Calu3 (cell line): ENCODE data around the gene ZNF716. TPM values are rescaled to one million over a fixed set of nuclear protein-coding genes. Genes with fewer than 3 reads are reported as not detected.

Source experiments
- BruUV-seq: library from RNA; stranded (reverse); fragments of 400-500 nt; replicated peaks from 2 replicates; lab custom pipeline; 2021; lab: Mats Ljungman, UMichigan
- CTCF ChIA-PET: fragments of 300-600 bp; sonication (Branson Sonifier 250); formaldehyde crosslinking; loops from one replicate; lab custom pipeline; 2022; ENCODE audit warnings: antibody characterized with exemption; lab: Charles Lee
- DNase-seq: peaks from one replicate; pipeline ENCODE4 v3.0.0; 2022
- H3K27ac Mint-ChIP-seq: one replicate; pipeline ENCODE4 v1.8.0; 2022; ENCODE audit warnings: mixed read lengths; ENCODE audit not compliant: unreplicated experiment
- H3K27me3 Mint-ChIP-seq: one replicate; pipeline ENCODE4 v1.8.0; 2022; ENCODE audit warnings: mixed read lengths; ENCODE audit not compliant: unreplicated experiment
- H3K36me3 Mint-ChIP-seq: one replicate; pipeline ENCODE4 v1.8.0; 2022; ENCODE audit warnings: mild to moderate bottlenecking, moderate library complexity, mixed read lengths; ENCODE audit not compliant: insufficient read depth, unreplicated experiment
- H3K4me1 Mint-ChIP-seq: one replicate; pipeline ENCODE4 v1.8.0; 2022; ENCODE audit warnings: mild to moderate bottlenecking, low read depth, mixed read lengths; ENCODE audit not compliant: unreplicated experiment
- H3K4me3 Mint-ChIP-seq: one replicate; pipeline ENCODE4 v1.8.0; 2022; ENCODE audit warnings: mild to moderate bottlenecking, low read depth, moderate library complexity, mixed read lengths; ENCODE audit not compliant: unreplicated experiment
- H3K9me3 Mint-ChIP-seq: one replicate; pipeline ENCODE4 v1.8.0; 2022; ENCODE audit warnings: low read depth, mixed read lengths; ENCODE audit not compliant: unreplicated experiment
- CTCF ChIP-seq: fragments of 200-600 bp; IDR thresholded peaks from one replicate; pipeline ENCODE4 v1.8.0; 2022; ENCODE audit warnings: antibody characterized with exemption; ENCODE audit not compliant: unreplicated experiment
- intact Hi-C: fragments of 100-400 bp; cut with micrococcal nuclease; formaldehyde crosslinking; loops from one replicate; pipeline ENCODE4 v1.10.0; 2022; ENCODE audit not compliant: unreplicated experiment
- total RNA-seq: library from RNA; stranded (reverse); gene quantifications from 2 replicates; pipeline ENCODE4 v1.2.3, GENCODE V29; 2022

The ZNF716 gene
- total RNA-seq, 1 experiment from 2014 or later = not detected

- Mint-ChIP-seq H3K4me1 (no peaks in the 10 kb centered on the region), H3K4me3 (no peak overlapping the region), H3K36me3 (no peaks in the 10 kb centered on the region), H3K27ac (no peak overlapping the region), H3K9me3 (peaks cover 15% of the 10 kb centered on the region), H3K27me3 (no peaks in the 10 kb centered on the region)
- no peak for TF ChIP-seq CTCF
- intact Hi-C loops = no loop called here
- no TSS peak for BruUV-seq
- CTCF ChIA-PET = no interaction called here
- no peak for DNase-seq
Measured at GRCh38 chr7:57412618-57413017, 37.4 kb upstream of the ZNF716 start.

- no peak for TF ChIP-seq CTCF
- Mint-ChIP-seq H3K27me3 (no peaks in the 10 kb centered on the region), H3K36me3 (no peaks in the 10 kb centered on the region), H3K27ac (no peak overlapping the region), H3K4me3 (no peak overlapping the region), H3K9me3 (peaks cover 16% of the 10 kb centered on the region), H3K4me1 (no peaks in the 10 kb centered on the region)
- DNase-seq = no peak
- no TSS peak for BruUV-seq
- intact Hi-C loops = no loop called here
- CTCF ChIA-PET = no interaction called here
Measured at GRCh38 chr7:57413529-57414398, 36.2 kb upstream of the ZNF716 start.

GRCh38 chr7:57414415-57414814, 35.6 kb upstream of the ZNF716 start:
- no peaks in the 10 kb centered on the region for H3K4me1 Mint-ChIP-seq
- no peak overlapping the region for H3K4me3 Mint-ChIP-seq
- CTCF ChIA-PET = no interaction called here
- TF ChIP-seq CTCF = no peak
- no peak for DNase-seq
- no peaks in the 10 kb centered on the region for H3K36me3 Mint-ChIP-seq
- H3K9me3 Mint-ChIP-seq = peaks cover 13% of the 10 kb centered on the region
- H3K27me3 Mint-ChIP-seq = no peaks in the 10 kb centered on the region
- H3K27ac Mint-ChIP-seq = no peak overlapping the region
- intact Hi-C loops = no loop called here
- BruUV-seq = no TSS peak

GRCh38 chr7:57414852-57415251, 35.1 kb upstream of the ZNF716 start:
- Mint-ChIP-seq H3K27ac (no peak overlapping the region), H3K36me3 (no peaks in the 10 kb centered on the region), H3K9me3 (peaks cover 12% of the 10 kb centered on the region), H3K4me1 (no peaks in the 10 kb centered on the region), H3K4me3 (no peak overlapping the region), H3K27me3 (no peaks in the 10 kb centered on the region)
- intact Hi-C loops = no loop called here
- DNase-seq = no peak
- CTCF ChIA-PET = no interaction called here
- no peak for TF ChIP-seq CTCF
- no TSS peak for BruUV-seq
